ENCODE measurements around the gene IRGC.

GRCh38 chr19:43673637-43674036, 42.2 kb upstream of the IRGC start:
- TF ChIP-seq EZH2 (IDR thresholded peaks at IDR 0.05; ENCODE audit: borderline replicate concordance, low read length): no peak
- TF ChIP-seq CTCF (IDR thresholded peaks at IDR 0.05; ENCODE audit: low read length): no peak

All from OCI-LY1 (cell line).